ENCODE measurements around the gene NKAIN2. TPM values are rescaled to one million over a fixed set of nuclear protein-coding genes. Genes with fewer than 3 reads are reported as not detected.

The NKAIN2 gene
- total and polyA plus RNA-seq, 2 donors (not counting 3 experiments of a cell fraction or from before 2014, with no cell fraction given), result 0.03 TPM; not detected in 1

- ChIA-PET POLR2A (no interaction called here), CTCF (interaction anchor here (1.4 kb wide), 1 partner anchor 955 kb away, joined by 6 read pairs; no protein-coding TSS in a partner anchor)
- FAIRE-seq (no peak), DNase-seq (ENCODE audit: low read depth, low spot score) (no peak)
- intact Hi-C loops (cut with micrococcal nuclease) (no loop called here), dilution Hi-C loops (cut with MboI; ENCODE audit: extremely low pct_ligation_motif_present, low sequenced_read_pairs) (no loop called here)
- H4K20me1 ChIP-seq (replicated peaks; ENCODE audit: control insufficient read depth, extremely low read depth, insufficient read depth, low read length), result no peaks in the 10 kb centered on the region
- H3K27me3 ChIP-seq (ENCODE audit: control insufficient read depth in 2 of 2, insufficient read depth in 2 of 2, low read length in 2 of 2), result no peaks in the 10 kb centered on the region
- no peak for TF ChIP-seq JUN (IDR thresholded peaks at IDR 0.05; ENCODE audit: borderline replicate concordance, insufficient read depth, insufficient read length, low read depth)
- no peak for TF ChIP-seq MAX (IDR thresholded peaks at IDR 0.05; ENCODE audit: insufficient read depth, insufficient read length)
- TF ChIP-seq POLR2A (IDR thresholded peaks at IDR 0.05; ENCODE audit: low read depth, low read length), result no peak
- no TSS peak for BruUV-seq (replicated peaks)
- no peak overlapping the region for H2AFZ ChIP-seq (ENCODE audit: low read depth, low read length)
- H3K27ac ChIP-seq (ENCODE audit: insufficient read depth, low read depth, low read length), result no peak overlapping the region
- H3K9ac ChIP-seq (replicated peaks; ENCODE audit: extremely low read depth, insufficient read depth, low read length), result no peak overlapping the region
- H3K79me2 ChIP-seq (ENCODE audit: control insufficient read depth, insufficient read depth, low read length), result no peaks in the 10 kb centered on the region
- H3K4me2 ChIP-seq (ENCODE audit: insufficient read depth, low read length), result no peak overlapping the region
- H3K9me3 ChIP-seq (replicated peaks; ENCODE audit: control insufficient read depth, insufficient read depth, low read length), result no peaks in the 10 kb centered on the region
- H3K9me1 ChIP-seq (replicated peaks; ENCODE audit: control insufficient read depth, extremely low read depth, insufficient read depth, low read length), result no peaks in the 10 kb centered on the region
- H3K36me3 ChIP-seq (ENCODE audit: control insufficient read depth in 2 of 2, extremely low read depth in 1 of 2, insufficient read depth in 2 of 2, low read length in 2 of 2), result no peaks in the 10 kb centered on the region
- H3K4me3 ChIP-seq (replicated peaks in 1 of 3; ENCODE audit: insufficient read depth in 1 of 3, low read depth in 1 of 3, low read length in 3 of 3), result no peak overlapping the region
- H3K4me1 ChIP-seq (ENCODE audit: control insufficient read depth, extremely low read depth, insufficient read depth, low read length), result no peaks in the 10 kb centered on the region
Observed at GRCh38 chr6:124757560-124757959, 953.9 kb downstream of the NKAIN2 start.

GRCh38 chr6:124758663-124759062 lies 955.0 kb downstream of the NKAIN2 start:
- ChIA-PET POLR2A (no interaction called here), CTCF (interaction anchor here (1.4 kb wide), 1 partner anchor 956 kb away, joined by 6 read pairs; no protein-coding TSS in a partner anchor)
- Histone ChIP-seq H4K20me1 (replicated peaks; ENCODE audit: control insufficient read depth, extremely low read depth, insufficient read depth, low read length) (no peaks in the 10 kb centered on the region), H3K4me3 (replicated peaks in 1 of 3; ENCODE audit: insufficient read depth in 1 of 3, low read depth in 1 of 3, low read length in 3 of 3) (no peak overlapping the region), H3K9me1 (replicated peaks; ENCODE audit: control insufficient read depth, extremely low read depth, insufficient read depth, low read length) (no peaks in the 10 kb centered on the region), H3K9me3 (replicated peaks; ENCODE audit: control insufficient read depth, insufficient read depth, low read length) (no peaks in the 10 kb centered on the region), H2AFZ (ENCODE audit: low read depth, low read length) (no peak overlapping the region), H3K27me3 (ENCODE audit: control insufficient read depth in 2 of 2, insufficient read depth in 2 of 2, low read length in 2 of 2) (no peaks in the 10 kb centered on the region), H3K79me2 (ENCODE audit: control insufficient read depth, insufficient read depth, low read length) (no peaks in the 10 kb centered on the region), H3K36me3 (ENCODE audit: control insufficient read depth in 2 of 2, extremely low read depth in 1 of 2, insufficient read depth in 2 of 2, low read length in 2 of 2) (no peaks in the 10 kb centered on the region), H3K4me2 (ENCODE audit: insufficient read depth, low read length) (no peak overlapping the region), H3K4me1 (ENCODE audit: control insufficient read depth, extremely low read depth, insufficient read depth, low read length) (no peaks in the 10 kb centered on the region), H3K27ac (ENCODE audit: insufficient read depth, low read depth, low read length) (no peak overlapping the region), H3K9ac (replicated peaks; ENCODE audit: extremely low read depth, insufficient read depth, low read length) (no peak overlapping the region)
- intact Hi-C loops (cut with micrococcal nuclease) (loop anchor here (2.0 kb wide), 2 partner anchors 358 to 956 kb away; partner anchors contain the start of gene NKAIN2), dilution Hi-C loops (cut with MboI; ENCODE audit: extremely low pct_ligation_motif_present, low sequenced_read_pairs) (no loop called here)
- DNase-seq (ENCODE audit: low read depth, low spot score) (no peak), FAIRE-seq (no peak)
- TF ChIP-seq EZH2 (IDR thresholded peaks at IDR 0.05; ENCODE audit: borderline replicate concordance, low read depth, low read length, severe bottlenecking), result no peak
- no peak for TF ChIP-seq CTCF (IDR thresholded peaks at IDR 0.05; ENCODE audit: extremely low read depth in 1 of 2, insufficient read depth in 1 of 2, low read depth in 1 of 2, low read length in 2 of 2)
- TF ChIP-seq MYC (IDR thresholded peaks at IDR 0.05; ENCODE audit: low read depth, low read length), result no peak
- no peak for TF ChIP-seq MAX (IDR thresholded peaks at IDR 0.05; ENCODE audit: insufficient read depth, insufficient read length)
- no peak for TF ChIP-seq JUN (IDR thresholded peaks at IDR 0.05; ENCODE audit: borderline replicate concordance, insufficient read depth, insufficient read length, low read depth)
- no TSS peak for BruUV-seq (replicated peaks)
